Stomach (tissue), 9 donors: Measurements from ENCODE around the gene DNM3. TPM values are rescaled to one million over a fixed set of nuclear protein-coding genes. Genes with fewer than 3 reads are reported as not detected.
A peak's percentile ranks its signal among the peaks of the same experiment; 100 is the strongest.

Source experiments
- DNase-seq, 2 donors: peaks; one replicate each; pipeline versions ENCODE4 v3.0.0 to v3.0.0-alpha.2; 2013 to 2019
- H3K27ac ChIP-seq, 5 donors: fragments of 200-600 bp in 4 of 5; sonication (generic) in 4 of 5; one replicate each; pipeline ENCODE4 v1.5.1; 2013 to 2019; ENCODE audit warnings: mild to moderate bottlenecking in 1 of 5, moderate library complexity in 1 of 5
- H3K27me3 ChIP-seq, 3 donors: fragments of 200-600 bp; sonication (generic); one replicate each; pipeline ENCODE4 v1.5.1; 2017 to 2019; ENCODE audit warnings: mixed run types in 1 of 3
- H3K36me3 ChIP-seq, 4 donors: fragments of 200-600 bp; sonication (generic); 1 replicate in 3 of 4; 2 replicates in 1 of 4; pipeline ENCODE4 v1.5.1; 2016 to 2019
- H3K4me1 ChIP-seq, 4 donors: fragments of 200-600 bp; sonication (generic); one replicate each; pipeline ENCODE4 v1.5.1; 2016 to 2019
- H3K4me3 ChIP-seq, 4 donors: fragments of 200-600 bp; sonication (generic) in 3 of 4; one replicate each; pipeline ENCODE4 v1.5.1; 2016 to 2019; ENCODE audit warnings: mild to moderate bottlenecking in 1 of 4
- H3K9me3 ChIP-seq, 4 donors: fragments of 200-600 bp; sonication (generic); one replicate each; pipeline ENCODE4 v1.5.1; 2016 to 2019
- EP300 ChIP-seq: sonication (generic); formaldehyde crosslinking; IDR thresholded peaks from one replicate; pipeline ENCODE4 v1.6.1; 2017; ENCODE audit warnings: antibody characterized with exemption
- POLR2A ChIP-seq, 4 donors: fragments of 450-650 bp; IDR thresholded peaks; one replicate each; pipeline ENCODE4 v1.6.1; 2016; ENCODE audit warnings: antibody characterized with exemption in 4 of 4, control low read depth in 2 of 4, mild to moderate bottlenecking in 1 of 4, moderate library complexity in 1 of 4
- POLR2AphosphoS5 ChIP-seq, 3 donors: sonication (generic); formaldehyde crosslinking; IDR thresholded peaks; one replicate each; pipeline ENCODE4 v1.6.1; 2016; ENCODE audit warnings: antibody characterized with exemption in 3 of 3
- WGBS, 5 donors: extraction: QIAGEN DNeasy Blood & Tissue Kit in 3 of 5; methylation state at CpG; one replicate each; pipeline versions ENCODE4 v1.1.5 to v1.1.7; 2013 to 2018; 5-methylcytosine and 5-hydroxymethylcytosine counted together
- intact Hi-C: fragments of 100-400 bp; cut with DNase I; formaldehyde crosslinking; loops from one replicate; pipeline ENCODE4 v1.15.1; 2023; ENCODE audit warnings: low total_unique reads
- polyA plus RNA-seq, 3 donors: library from polyadenylated mRNA; stranded (reverse); fragments of 200-250 nt; gene quantifications; one replicate each; pipeline ENCODE4 v1.2.3, GENCODE V29; 2013
- total RNA-seq, 5 donors: library from RNA; depleted of rRNA; stranded (reverse); fragments of >200 nt; gene quantifications; one replicate each; pipeline versions ENCODE4 v1.1.0 to v1.2.3, GENCODE V29; 2014 to 2016
- TF ChIP-seq, protein P1 (sequence below), 7 experiments: fragments of 450-650 bp in 4 of 7; fragments of 200-600 bp in 3 of 7; sonication (generic) in 3 of 7; IDR thresholded peaks; one replicate each; pipeline ENCODE4 v1.5.1; 2016 to 2019; ENCODE audit warnings: antibody characterized with exemption in 7 of 7, control low read depth in 2 of 7, mild to moderate bottlenecking in 1 of 7
- donor health status: healthy with polysubstance abuse.
- donor health status: Bipolar disorder and iron deficiency.
- donor health status: healthy.

Gene DNM3
- total and polyA plus RNA-seq, 8 donors, result 0.58 to 13.8 (median 2.2) TPM

DNA sequence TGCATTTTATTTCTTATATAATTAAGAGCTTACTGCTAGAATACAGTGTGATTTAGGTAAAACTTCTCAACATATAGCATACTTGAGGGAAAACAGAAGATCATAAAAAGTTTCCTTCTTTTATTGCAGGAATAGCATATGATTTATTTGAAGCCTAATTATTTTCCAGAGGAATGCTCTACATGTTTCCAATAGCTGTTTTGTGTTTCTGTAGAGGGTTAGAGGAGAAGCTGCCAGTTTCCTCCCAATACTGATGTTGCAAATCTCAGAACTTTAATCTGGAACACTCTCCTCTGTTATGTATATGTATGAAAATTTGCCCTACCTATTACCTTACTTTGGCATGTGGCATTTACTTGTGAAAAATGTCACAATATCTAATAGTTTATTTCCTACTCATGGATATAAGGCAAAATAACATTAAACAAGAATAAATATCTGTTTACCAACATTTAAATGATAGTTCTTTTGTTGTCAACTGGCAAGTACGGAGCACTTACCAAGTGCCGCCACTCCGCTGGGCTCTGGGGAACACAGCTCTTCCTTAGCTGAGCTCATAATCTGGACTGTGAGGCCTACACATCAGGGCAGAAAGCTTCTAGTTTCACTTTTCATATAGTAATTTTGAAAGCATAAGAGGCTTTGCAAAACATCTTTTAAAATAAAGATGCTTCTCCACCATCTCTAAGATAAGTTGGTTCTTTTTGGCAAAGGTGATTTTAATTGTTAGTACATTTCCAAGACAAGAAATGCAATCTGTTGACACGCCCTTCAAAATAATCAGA, 339.4 kb downstream of the DNM3 start:
- Histone ChIP-seq H3K9me3 (no peaks in the 10 kb centered on the region), H3K4me3 (peak overlapping the region in 3 of 4 donors; percentile 11 to 16 (median 15)), H3K27ac (peak overlapping the region; percentile 73 to 89 (median 81)), H3K27me3 (no peaks in the 10 kb centered on the region), H3K4me1 (peaks cover 20 to 56% (median 47%) of the 10 kb centered on the region in 4 donors), H3K36me3 (no peaks in the 10 kb centered on the region)
- DNase-seq, result peak; percentile 42 to 86
- 25 to 32% (median 30%) methylated on average over 4 of the region's 4 CpGs for WGBS, 5 donors
- no peak for TF ChIP-seq EP300
- TF ChIP-seq POLR2AphosphoS5 (IDR thresholded peaks at IDR 0.05), result peak in 1 of 3 donors; percentile 28
- TF ChIP-seq POLR2A (IDR thresholded peaks at IDR 0.05), result no peak
- intact Hi-C loops, result no loop called here

DNA sequence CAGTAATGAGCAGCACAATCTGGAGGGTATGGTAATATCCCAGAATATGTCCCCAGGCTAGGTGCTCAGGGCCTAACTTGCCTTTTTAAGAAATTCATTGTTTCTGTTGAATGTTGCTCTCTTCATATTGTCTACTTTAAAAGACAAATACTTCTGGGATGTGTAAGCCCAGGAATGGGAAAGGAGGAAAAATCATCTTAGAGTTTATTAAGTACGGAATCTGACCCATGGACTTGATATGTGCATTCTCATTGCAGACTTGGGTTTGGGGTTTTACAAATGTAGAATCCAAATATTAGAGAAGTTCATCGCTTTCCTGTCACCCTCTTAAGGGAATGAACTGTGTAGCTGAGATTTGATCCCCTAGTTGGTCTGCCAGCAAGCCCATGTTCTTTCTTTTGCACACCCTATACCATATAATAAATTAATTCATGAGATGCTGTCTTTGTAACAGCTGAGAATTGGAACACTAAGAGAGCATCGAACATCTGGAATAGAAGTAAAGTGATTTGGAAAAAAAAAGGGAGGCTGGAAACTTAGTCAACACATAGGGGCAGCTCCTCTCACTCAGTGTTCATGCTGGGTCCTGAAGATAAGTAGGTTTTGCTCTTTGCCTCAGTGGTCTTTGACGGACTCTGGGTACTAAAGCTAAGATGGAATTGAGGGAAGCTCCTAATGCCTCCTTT, 343.4 kb downstream of the DNM3 start:
- intact Hi-C loops, result no loop called here
- Histone ChIP-seq H3K4me3 (no peak overlapping the region), H3K27me3 (no peaks in the 10 kb centered on the region), H3K27ac (no peak overlapping the region), H3K4me1 (peaks cover 4 to 37% (median 33%) of the 10 kb centered on the region in 4 donors), H3K36me3 (no peaks in the 10 kb centered on the region), H3K9me3 (no peaks in the 10 kb centered on the region)
- TF ChIP-seq, protein P1, sequence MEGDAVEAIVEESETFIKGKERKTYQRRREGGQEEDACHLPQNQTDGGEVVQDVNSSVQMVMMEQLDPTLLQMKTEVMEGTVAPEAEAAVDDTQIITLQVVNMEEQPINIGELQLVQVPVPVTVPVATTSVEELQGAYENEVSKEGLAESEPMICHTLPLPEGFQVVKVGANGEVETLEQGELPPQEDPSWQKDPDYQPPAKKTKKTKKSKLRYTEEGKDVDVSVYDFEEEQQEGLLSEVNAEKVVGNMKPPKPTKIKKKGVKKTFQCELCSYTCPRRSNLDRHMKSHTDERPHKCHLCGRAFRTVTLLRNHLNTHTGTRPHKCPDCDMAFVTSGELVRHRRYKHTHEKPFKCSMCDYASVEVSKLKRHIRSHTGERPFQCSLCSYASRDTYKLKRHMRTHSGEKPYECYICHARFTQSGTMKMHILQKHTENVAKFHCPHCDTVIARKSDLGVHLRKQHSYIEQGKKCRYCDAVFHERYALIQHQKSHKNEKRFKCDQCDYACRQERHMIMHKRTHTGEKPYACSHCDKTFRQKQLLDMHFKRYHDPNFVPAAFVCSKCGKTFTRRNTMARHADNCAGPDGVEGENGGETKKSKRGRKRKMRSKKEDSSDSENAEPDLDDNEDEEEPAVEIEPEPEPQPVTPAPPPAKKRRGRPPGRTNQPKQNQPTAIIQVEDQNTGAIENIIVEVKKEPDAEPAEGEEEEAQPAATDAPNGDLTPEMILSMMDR (IDR thresholded peaks at IDR 0.05), result no peak
- no peak for TF ChIP-seq POLR2A (IDR thresholded peaks at IDR 0.05)
- no peak for TF ChIP-seq POLR2AphosphoS5 (IDR thresholded peaks at IDR 0.05)
- TF ChIP-seq EP300, result no peak
- DNase-seq, result no peak
- WGBS, 5 donors, result 80 to 91% (median 89%) methylated on average over 4 of the region's 4 CpGs

DNA sequence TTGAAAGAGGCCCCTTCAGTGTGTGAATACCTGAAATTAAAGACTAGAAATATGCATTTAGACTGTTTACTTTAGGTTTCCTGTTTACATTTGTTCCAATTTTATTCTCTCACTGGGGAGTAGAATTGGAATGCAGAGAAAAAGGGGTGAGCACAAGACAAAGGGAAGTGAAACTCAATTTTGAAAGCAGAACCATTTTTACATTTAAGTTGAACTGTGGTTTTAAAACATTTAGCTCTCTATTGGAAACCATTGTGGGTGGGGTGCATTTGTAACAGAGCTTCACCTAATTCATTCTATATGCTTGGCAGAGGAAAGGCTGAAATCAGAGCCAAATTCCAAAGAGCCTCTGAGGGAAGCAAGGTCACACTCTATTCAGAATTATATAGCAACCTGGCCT, 343.9 kb downstream of the DNM3 start:
- H3K27me3 ChIP-seq, result no peaks in the 10 kb centered on the region
- no peaks in the 10 kb centered on the region for H3K9me3 ChIP-seq
- no peak overlapping the region for H3K4me3 ChIP-seq
- peak in 1 of 2 donors; percentile 75 for DNase-seq
- H3K36me3 ChIP-seq, result no peaks in the 10 kb centered on the region
- H3K27ac ChIP-seq, result no peak overlapping the region
- no peak for TF ChIP-seq EP300
- TF ChIP-seq, protein P1 (IDR thresholded peaks at IDR 0.05), result no peak
- no peak for TF ChIP-seq POLR2A (IDR thresholded peaks at IDR 0.05)
- no peak for TF ChIP-seq POLR2AphosphoS5 (IDR thresholded peaks at IDR 0.05)
- H3K4me1 ChIP-seq, result peaks cover 4 to 32% (median 27%) of the 10 kb centered on the region in 4 donors
- intact Hi-C loops, result no loop called here

DNA sequence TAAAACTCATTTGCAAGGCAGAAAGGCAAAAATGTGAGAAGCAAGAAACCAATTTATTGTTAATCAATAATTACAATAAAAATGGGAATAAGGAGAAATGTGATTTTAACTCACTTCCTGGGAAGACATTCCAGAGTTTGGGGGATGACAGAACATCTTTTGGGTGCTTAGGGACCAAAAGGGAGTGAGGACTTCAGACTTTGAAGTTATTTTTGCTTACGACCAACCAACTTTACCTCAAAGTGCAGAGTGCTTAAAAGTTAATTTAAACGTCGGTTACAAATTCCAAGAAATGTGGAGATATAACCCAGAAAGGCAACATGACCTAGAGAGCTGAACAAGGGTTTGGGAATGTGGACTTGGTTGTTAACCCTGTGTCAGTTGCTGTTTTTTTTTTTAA, 344.7 kb downstream of the DNM3 start:
- no peak for DNase-seq
- H3K36me3 ChIP-seq, result no peaks in the 10 kb centered on the region
- H3K4me1 ChIP-seq, result peaks cover 4 to 24% (median 20%) of the 10 kb centered on the region in 4 donors
- H3K9me3 ChIP-seq, result no peaks in the 10 kb centered on the region
- no peak overlapping the region for H3K27ac ChIP-seq
- H3K27me3 ChIP-seq, result no peaks in the 10 kb centered on the region
- TF ChIP-seq, protein P1 (IDR thresholded peaks at IDR 0.05), result no peak
- TF ChIP-seq POLR2AphosphoS5 (IDR thresholded peaks at IDR 0.05), result no peak
- TF ChIP-seq EP300, result no peak
- TF ChIP-seq POLR2A (IDR thresholded peaks at IDR 0.05), result no peak
- WGBS, 5 donors, result 79 to 94% (median 88%) methylated on average over 3 of the region's 3 CpGs
- intact Hi-C loops, result no loop called here
- H3K4me3 ChIP-seq, result no peak overlapping the region
